Measurements from ENCODE around the gene SHROOM2. TPM values are rescaled to one million over a fixed set of nuclear protein-coding genes. Genes with fewer than 3 reads are reported as not detected.

The SHROOM2 gene
- total and polyA plus RNA-seq, 8 donors: 1.3 to 11.3 (median 3.9) TPM

GRCh38 chrX:9821572-9821971 is 35.3 kb downstream of the SHROOM2 start:
- Histone ChIP-seq H3K36me3 (no peaks in the 10 kb centered on the region), H3K4me1 (no peaks in the 10 kb centered on the region), H3K27ac (no peak overlapping the region), H3K27me3 (no peaks in the 10 kb centered on the region), H3K9me3 (no peaks in the 10 kb centered on the region), H3K4me3 (no peak overlapping the region)
- TF ChIP-seq, protein P1, sequence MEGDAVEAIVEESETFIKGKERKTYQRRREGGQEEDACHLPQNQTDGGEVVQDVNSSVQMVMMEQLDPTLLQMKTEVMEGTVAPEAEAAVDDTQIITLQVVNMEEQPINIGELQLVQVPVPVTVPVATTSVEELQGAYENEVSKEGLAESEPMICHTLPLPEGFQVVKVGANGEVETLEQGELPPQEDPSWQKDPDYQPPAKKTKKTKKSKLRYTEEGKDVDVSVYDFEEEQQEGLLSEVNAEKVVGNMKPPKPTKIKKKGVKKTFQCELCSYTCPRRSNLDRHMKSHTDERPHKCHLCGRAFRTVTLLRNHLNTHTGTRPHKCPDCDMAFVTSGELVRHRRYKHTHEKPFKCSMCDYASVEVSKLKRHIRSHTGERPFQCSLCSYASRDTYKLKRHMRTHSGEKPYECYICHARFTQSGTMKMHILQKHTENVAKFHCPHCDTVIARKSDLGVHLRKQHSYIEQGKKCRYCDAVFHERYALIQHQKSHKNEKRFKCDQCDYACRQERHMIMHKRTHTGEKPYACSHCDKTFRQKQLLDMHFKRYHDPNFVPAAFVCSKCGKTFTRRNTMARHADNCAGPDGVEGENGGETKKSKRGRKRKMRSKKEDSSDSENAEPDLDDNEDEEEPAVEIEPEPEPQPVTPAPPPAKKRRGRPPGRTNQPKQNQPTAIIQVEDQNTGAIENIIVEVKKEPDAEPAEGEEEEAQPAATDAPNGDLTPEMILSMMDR (IDR thresholded peaks at IDR 0.05): no peak
- TF ChIP-seq EP300 (IDR thresholded peaks at IDR 0.05) (no peak), POLR2AphosphoS5 (IDR thresholded peaks at IDR 0.05) (no peak), POLR2A (IDR thresholded peaks at IDR 0.05) (no peak)
- intact Hi-C loops (cut with DNase I; ENCODE audit: low total_unique reads): no loop called here
- 69 to 91% (median 83%) methylated on average over 7 of the region's 7 CpGs for WGBS, 5 donors
- DNase-seq: no peak

DNA sequence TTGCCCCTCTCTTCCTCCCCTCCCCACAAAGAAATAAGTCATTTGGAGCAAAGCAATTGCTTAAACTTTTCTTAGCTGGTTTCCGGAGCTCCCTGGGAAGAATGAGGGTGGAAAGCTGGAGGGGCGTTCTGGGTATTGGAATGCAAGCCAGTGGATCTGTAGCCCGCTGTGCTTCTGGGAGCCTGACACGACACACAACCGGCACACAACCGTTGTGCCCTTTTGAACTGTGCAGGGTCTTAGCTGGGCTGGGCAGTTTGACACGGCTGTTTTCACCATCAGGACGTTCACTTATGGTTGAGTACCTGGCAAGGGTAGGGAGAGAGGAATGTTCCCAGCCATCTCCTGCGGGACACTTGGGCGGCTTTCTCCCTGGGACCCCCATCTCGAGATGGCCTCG is 38.3 kb downstream of the SHROOM2 start:
- intact Hi-C loops (cut with DNase I; ENCODE audit: low total_unique reads): no loop called here
- Histone ChIP-seq H3K4me1 (no peaks in the 10 kb centered on the region), H3K9me3 (no peaks in the 10 kb centered on the region), H3K27me3 (no peaks in the 10 kb centered on the region), H3K4me3 (no peak overlapping the region), H3K27ac (no peak overlapping the region), H3K36me3 (no peaks in the 10 kb centered on the region)
- 65 to 72% (median 67%) methylated on average over 11 to 12 of the region's 12 CpGs for WGBS, 5 donors
- no peak for DNase-seq
- no peak for TF ChIP-seq POLR2AphosphoS5 (IDR thresholded peaks at IDR 0.05)
- TF ChIP-seq, protein P1 (IDR thresholded peaks at IDR 0.05): no peak
- no peak for TF ChIP-seq POLR2A (IDR thresholded peaks at IDR 0.05)
- TF ChIP-seq EP300 (IDR thresholded peaks at IDR 0.05): no peak

GRCh38 chrX:9825129-9825790 is 39.0 kb downstream of the SHROOM2 start:
- Histone ChIP-seq H3K4me3 (no peak overlapping the region), H3K36me3 (no peaks in the 10 kb centered on the region), H3K9me3 (no peaks in the 10 kb centered on the region), H3K27me3 (no peaks in the 10 kb centered on the region), H3K4me1 (no peaks in the 10 kb centered on the region), H3K27ac (no peak overlapping the region)
- WGBS, 5 donors: 60 to 68% (median 67%) methylated on average over 5 to 6 of the region's 6 CpGs
- no peak for TF ChIP-seq POLR2AphosphoS5 (IDR thresholded peaks at IDR 0.05)
- TF ChIP-seq, protein P1 (IDR thresholded peaks at IDR 0.05): no peak
- no peak for TF ChIP-seq EP300 (IDR thresholded peaks at IDR 0.05)
- no peak for TF ChIP-seq POLR2A (IDR thresholded peaks at IDR 0.05)
- intact Hi-C loops (cut with DNase I; ENCODE audit: low total_unique reads): no loop called here
- DNase-seq: no peak

GRCh38 chrX:9825966-9826365 is 39.7 kb downstream of the SHROOM2 start:
- intact Hi-C loops (cut with DNase I; ENCODE audit: low total_unique reads): no loop called here

More at GRCh38 chrX:9825966-9826365, 39.7 kb downstream of the SHROOM2 start:
- no peaks in the 10 kb centered on the region for H3K36me3 ChIP-seq
- no peak for DNase-seq
- H3K4me1 ChIP-seq: no peaks in the 10 kb centered on the region
- no peaks in the 10 kb centered on the region for H3K27me3 ChIP-seq
- no peaks in the 10 kb centered on the region for H3K9me3 ChIP-seq
- H3K27ac ChIP-seq: no peak overlapping the region
- H3K4me3 ChIP-seq: no peak overlapping the region
- 91 to 97% (median 95%) methylated on average over 7 to 8 of the region's 8 CpGs for WGBS, 5 donors
- TF ChIP-seq POLR2A (IDR thresholded peaks at IDR 0.05) (no peak), POLR2AphosphoS5 (IDR thresholded peaks at IDR 0.05) (no peak), EP300 (IDR thresholded peaks at IDR 0.05) (no peak)
- TF ChIP-seq, protein P1 (IDR thresholded peaks at IDR 0.05): no peak
